Omental fat pad (tissue), 4 donors: ENCODE data around the gene FXR2. TPM values are rescaled to one million over a fixed set of nuclear protein-coding genes. Genes with fewer than 3 reads are reported as not detected.
"Not testable (repeated sequence)": the region's sequence is repeated elsewhere in the genome, so short reads cannot be mapped to it uniquely, and the experiment has no call there.

Experiments used
- ATAC-seq: fragments of 150-250 bp; one replicate; pipeline ENCODE4 v1.9.1; 2016; ENCODE audit warnings: mild to moderate bottlenecking, moderate library complexity; ENCODE audit not compliant: low FRiP score
- DNase-seq: peaks from one replicate; pipeline ENCODE4 v3.0.0-alpha.2; 2019; ENCODE audit warnings: low spot score
- CTCF ChIP-seq, 3 donors: fragments of 450-650 bp; IDR thresholded peaks; one replicate each; pipeline ENCODE4 v1.5.1; 2016 to 2017; ENCODE audit warnings: antibody characterized with exemption in 3 of 3, mild to moderate bottlenecking in 3 of 3, moderate library complexity in 2 of 3
- total RNA-seq, 4 donors: library from RNA; depleted of rRNA; stranded (reverse); fragments of >200 nt; gene quantifications; one replicate each; pipeline ENCODE4 v1.1.0, GENCODE V29; 2016

FXR2 gene
- total RNA-seq, 4 donors from 2014 or later = 17.8 to 30.3 (median 22.7) TPM

GRCh38 chr17:7651097-7651664 lies 36.5 kb upstream of the FXR2 start:
- DNase-seq (no peak), ATAC-seq (no peak)

GRCh38 chr17:7650509-7651096 lies 35.9 kb upstream of the FXR2 start, which contains the start of gene ATP1B2:
ATP1B2 (plus strand) TSS chr17:7650926; CDS start chr17:7651519, 593 bp downstream.
- peak; percentile 58 for DNase-seq
- ATAC-seq = peak; percentile 60
- TF ChIP-seq CTCF (IDR thresholded peaks at IDR 0.05) = no peak

More at GRCh38 chr17:7651097-7651664, 36.5 kb upstream of the FXR2 start:
- TF ChIP-seq CTCF (IDR thresholded peaks at IDR 0.05) = no peak

- TF ChIP-seq CTCF (IDR thresholded peaks at IDR 0.05) = no peak
- no peak for ATAC-seq
- no peak for DNase-seq
Observed at GRCh38 chr17:7647018-7647417, 32.3 kb upstream of the FXR2 start.

DNA sequence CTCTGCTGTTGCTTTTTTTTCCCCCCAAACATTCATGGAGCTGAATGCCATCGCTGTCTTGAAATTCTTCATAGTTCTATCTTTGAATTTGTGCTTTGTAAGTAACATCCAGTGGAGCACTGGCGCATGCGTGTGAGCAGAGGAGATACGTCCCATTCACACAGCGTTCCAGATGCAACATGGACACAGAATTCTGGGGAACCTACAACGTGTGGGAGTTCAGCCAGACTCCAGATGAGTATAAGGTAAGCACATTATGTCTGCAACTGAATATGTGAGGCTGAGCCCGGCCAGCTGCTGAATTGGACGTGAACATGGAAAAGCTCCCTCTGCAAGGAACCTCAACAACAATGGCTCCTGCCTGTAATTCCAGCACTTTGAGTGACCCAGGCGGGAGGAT lies 31.8 kb upstream of the FXR2 start:
- ATAC-seq = no peak
- DNase-seq = no peak
- TF ChIP-seq CTCF (IDR thresholded peaks at IDR 0.05) = no peak

DNA sequence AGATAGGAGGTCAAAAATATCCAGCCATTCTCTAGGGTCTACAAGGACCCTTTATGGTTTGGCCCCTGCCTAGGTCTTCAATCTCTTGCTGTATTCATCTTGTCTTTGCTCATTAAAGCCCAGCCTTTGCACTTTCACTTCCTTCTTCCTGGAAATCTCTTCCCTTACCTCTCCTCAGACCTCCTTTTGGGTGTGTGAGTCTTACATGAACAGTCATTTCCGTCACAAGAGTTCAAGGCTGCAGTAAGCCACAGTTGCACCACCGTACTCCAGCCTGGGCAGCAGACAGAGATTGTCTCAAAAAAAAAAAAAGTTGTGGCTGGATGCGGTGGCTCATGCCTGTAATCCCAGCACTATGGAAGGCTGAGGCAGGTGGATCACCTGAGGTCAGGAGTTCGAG lies 30.1 kb upstream of the FXR2 start:
- TF ChIP-seq CTCF (IDR thresholded peaks at IDR 0.05) = no peak
- ATAC-seq (no peak), DNase-seq (no peak)

GRCh38 chr17:7641635-7642034 lies 26.9 kb upstream of the FXR2 start:
- ATAC-seq, DNase-seq: not testable (repeated sequence)

- no peak for TF ChIP-seq CTCF (IDR thresholded peaks at IDR 0.05)
- ATAC-seq = no peak
Observed at GRCh38 chr17:7640783-7641182, 26.1 kb upstream of the FXR2 start.

More at GRCh38 chr17:7640783-7641182, 26.1 kb upstream of the FXR2 start:
- no peak for DNase-seq
